ENCODE results near the gene SERPINA9. TPM values are rescaled to one million over a fixed set of nuclear protein-coding genes. Genes with fewer than 3 reads are reported as not detected.

Gene SERPINA9
- total RNA-seq, 1 donor from 2014 or later: not detected

DNA sequence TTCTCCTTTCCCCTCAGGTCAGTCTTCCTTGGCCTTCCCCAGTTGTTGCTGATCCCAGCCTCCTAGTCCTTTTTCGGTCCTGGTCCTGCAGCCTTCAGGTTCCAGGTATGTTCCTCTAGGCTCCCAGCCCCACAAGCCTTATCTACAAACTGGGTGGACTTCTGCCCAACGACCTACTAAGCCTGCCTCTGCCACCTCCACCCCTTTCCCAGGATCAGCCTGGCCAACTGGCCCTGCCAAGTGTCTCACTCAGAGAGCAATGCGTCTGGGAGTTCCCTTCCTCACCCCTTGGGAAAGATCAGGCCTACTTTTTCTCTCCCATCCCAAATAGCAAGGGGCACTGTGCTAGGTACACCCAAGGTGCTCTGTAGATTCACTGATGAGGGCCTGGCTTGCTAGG, 33.4 kb upstream of the SERPINA9 start, which contains the start of gene SERPINA12:
Gene SERPINA12 (minus strand): TSS at position 114 of the 400 bp plus-strand sequence. CDS start 11,072 bp downstream, outside the sequence.
- no peak within 1 kb of the TSS for H3K4me3 ChIP-seq
- H3K27me3 ChIP-seq (ENCODE audit: low read depth): peaks cover 7% of the 10 kb centered on the region
- ATAC-seq (no peak), DNase-seq (no peak)
- intact Hi-C loops (cut with DNase I): no loop called here
- TF ChIP-seq, protein P1, sequence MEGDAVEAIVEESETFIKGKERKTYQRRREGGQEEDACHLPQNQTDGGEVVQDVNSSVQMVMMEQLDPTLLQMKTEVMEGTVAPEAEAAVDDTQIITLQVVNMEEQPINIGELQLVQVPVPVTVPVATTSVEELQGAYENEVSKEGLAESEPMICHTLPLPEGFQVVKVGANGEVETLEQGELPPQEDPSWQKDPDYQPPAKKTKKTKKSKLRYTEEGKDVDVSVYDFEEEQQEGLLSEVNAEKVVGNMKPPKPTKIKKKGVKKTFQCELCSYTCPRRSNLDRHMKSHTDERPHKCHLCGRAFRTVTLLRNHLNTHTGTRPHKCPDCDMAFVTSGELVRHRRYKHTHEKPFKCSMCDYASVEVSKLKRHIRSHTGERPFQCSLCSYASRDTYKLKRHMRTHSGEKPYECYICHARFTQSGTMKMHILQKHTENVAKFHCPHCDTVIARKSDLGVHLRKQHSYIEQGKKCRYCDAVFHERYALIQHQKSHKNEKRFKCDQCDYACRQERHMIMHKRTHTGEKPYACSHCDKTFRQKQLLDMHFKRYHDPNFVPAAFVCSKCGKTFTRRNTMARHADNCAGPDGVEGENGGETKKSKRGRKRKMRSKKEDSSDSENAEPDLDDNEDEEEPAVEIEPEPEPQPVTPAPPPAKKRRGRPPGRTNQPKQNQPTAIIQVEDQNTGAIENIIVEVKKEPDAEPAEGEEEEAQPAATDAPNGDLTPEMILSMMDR (IDR thresholded peaks at IDR 0.05): no peak
- H3K4me1 ChIP-seq: no peaks in the 10 kb centered on the region
- no peaks in the 10 kb centered on the region for H3K9me3 ChIP-seq
- H3K27ac ChIP-seq: no peak within 1 kb of the TSS
- no peaks in the 10 kb centered on the region for H3K36me3 ChIP-seq

DNA sequence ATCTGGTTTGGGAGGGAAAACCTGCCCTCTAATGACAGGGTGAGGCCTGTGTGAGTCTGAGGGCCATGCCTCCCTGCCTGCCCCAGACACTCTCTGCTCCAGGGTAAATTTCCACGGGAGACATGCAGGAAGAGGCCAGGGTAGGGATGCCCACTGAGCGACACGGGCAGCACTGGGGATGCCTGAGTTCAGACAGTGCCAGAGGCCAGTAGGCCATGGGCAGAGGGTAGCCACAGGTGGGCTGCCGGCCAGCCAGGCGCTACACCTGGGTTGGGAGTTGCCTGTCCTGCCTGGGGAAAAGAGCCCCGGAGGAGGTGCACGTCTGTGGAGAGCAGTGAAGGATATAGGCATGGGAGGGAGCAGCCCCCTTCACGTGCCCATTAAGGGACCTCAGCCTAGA, 29.6 kb upstream of the SERPINA9 start:
- Histone ChIP-seq H3K36me3 (no peaks in the 10 kb centered on the region), H3K27ac (no peak overlapping the region), H3K4me3 (no peak overlapping the region), H3K9me3 (no peaks in the 10 kb centered on the region), H3K27me3 (ENCODE audit: low read depth) (peaks cover 7% of the 10 kb centered on the region), H3K4me1 (no peaks in the 10 kb centered on the region)
- TF ChIP-seq, protein P1 (IDR thresholded peaks at IDR 0.05): no peak
- no peak for DNase-seq
- intact Hi-C loops (cut with DNase I): no loop called here
- no peak for ATAC-seq

DNA sequence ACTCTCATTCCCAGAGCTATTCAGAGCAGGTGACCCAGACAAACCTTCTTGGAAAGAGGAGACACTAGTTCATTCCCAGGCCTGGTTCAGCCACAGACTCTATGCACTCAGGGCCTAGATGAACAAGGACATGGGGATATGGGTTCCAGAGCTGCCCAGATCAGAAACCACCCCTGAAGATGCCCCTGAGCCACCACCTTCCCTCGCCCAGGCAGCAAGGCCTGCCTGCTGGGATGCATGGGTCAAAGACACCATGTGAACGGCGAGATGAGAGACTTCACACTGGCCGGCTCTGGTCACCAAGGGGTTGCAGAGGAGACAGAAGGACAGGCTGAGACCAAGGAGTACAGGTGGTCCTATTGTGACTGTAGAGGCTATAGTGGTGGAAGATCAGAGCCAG, 29.2 kb upstream of the SERPINA9 start:
- intact Hi-C loops (cut with DNase I): no loop called here
- Histone ChIP-seq H3K4me3 (no peak overlapping the region), H3K27me3 (ENCODE audit: low read depth) (peaks cover 7% of the 10 kb centered on the region), H3K27ac (no peak overlapping the region), H3K36me3 (no peaks in the 10 kb centered on the region), H3K9me3 (no peaks in the 10 kb centered on the region), H3K4me1 (no peaks in the 10 kb centered on the region)
- TF ChIP-seq, protein P1 (IDR thresholded peaks at IDR 0.05): no peak
- ATAC-seq: no peak
- DNase-seq: no peak

DNA sequence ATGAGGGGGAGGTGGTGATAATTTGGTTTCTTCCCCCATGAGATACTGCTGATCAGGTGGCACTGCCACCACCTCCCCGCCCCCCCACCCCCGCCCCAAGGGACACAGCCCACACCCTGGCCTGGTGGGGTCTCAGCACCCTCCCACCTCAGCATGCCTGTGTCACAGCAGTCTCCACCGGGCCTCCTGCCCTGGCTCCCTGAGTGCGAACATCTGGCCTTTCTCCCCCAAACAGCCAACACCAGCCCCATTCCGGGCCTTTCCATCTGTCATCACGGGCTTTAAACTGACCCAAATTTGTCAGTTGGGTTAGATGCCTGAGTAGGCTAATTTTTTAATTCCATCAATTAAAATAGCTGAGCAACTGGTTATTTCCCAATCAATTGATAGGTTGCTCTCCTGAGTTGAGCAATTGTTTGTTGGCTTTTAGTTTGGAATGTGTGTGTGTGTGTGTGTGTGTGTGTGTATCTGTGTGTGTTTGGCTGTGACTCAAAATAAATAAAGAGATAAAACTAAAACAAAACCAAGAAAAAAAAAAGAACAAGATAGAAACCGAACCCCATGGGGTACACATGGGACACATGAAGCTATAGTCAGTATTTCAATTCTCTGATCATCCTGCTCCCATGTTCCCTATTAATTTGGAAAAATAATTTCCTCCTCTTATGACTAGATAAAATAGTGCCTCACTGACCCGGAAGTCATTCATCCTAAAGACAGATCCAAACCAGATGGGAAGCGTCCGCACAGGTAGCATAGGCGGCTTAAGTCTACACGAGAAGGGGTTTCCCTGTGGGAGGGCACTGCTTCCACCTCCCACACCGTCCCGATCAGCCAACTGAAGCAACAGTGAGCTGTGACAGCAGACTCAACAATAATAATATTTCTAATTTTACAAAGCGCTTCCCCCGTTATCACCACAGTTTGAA, 25.9 kb upstream of the SERPINA9 start:
- peak in 1 of 2 donors; percentile 26 for ATAC-seq
- no peak for DNase-seq
- TF ChIP-seq, protein P1 (IDR thresholded peaks at IDR 0.05): no peak
- intact Hi-C loops (cut with DNase I): no loop called here
- Histone ChIP-seq H3K4me3 (no peak overlapping the region), H3K27me3 (ENCODE audit: low read depth) (peaks cover 7% of the 10 kb centered on the region), H3K36me3 (no peaks in the 10 kb centered on the region), H3K4me1 (no peaks in the 10 kb centered on the region), H3K9me3 (no peaks in the 10 kb centered on the region), H3K27ac (no peak overlapping the region)

DNA sequence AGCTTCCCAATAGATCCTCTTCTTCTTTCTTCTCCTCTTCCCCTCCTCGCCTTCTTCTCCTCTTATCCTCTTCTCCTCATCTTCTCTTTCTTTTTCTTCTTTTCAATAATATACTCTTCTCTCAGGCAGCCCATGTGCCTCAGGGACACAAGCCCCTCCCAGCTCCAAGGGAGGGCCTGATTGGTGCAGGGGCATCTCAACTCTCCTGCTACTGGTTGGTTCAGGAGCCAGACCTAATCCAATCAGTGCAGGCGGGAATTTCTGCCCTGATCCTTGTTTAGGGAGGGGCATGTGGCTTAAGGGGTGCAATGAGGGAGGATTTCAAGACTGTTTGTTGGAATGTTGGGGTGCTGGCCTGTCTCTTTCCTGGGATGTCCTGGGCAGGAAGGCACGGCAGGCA, 24.3 kb upstream of the SERPINA9 start:
- H3K4me1 ChIP-seq: no peaks in the 10 kb centered on the region
- peaks cover 2% of the 10 kb centered on the region for H3K27me3 ChIP-seq (ENCODE audit: low read depth)
- H3K9me3 ChIP-seq: no peaks in the 10 kb centered on the region
- ATAC-seq: no peak
- TF ChIP-seq, protein P1 (IDR thresholded peaks at IDR 0.05): no peak
- H3K4me3 ChIP-seq: no peak overlapping the region
- intact Hi-C loops (cut with DNase I): no loop called here
- no peak overlapping the region for H3K27ac ChIP-seq
- DNase-seq: no peak
- no peaks in the 10 kb centered on the region for H3K36me3 ChIP-seq

All from lower lobe of right lung (tissue), 2 donors.